Measurements from ENCODE around the gene CRAMP1.

Gene CRAMP1

DNA sequence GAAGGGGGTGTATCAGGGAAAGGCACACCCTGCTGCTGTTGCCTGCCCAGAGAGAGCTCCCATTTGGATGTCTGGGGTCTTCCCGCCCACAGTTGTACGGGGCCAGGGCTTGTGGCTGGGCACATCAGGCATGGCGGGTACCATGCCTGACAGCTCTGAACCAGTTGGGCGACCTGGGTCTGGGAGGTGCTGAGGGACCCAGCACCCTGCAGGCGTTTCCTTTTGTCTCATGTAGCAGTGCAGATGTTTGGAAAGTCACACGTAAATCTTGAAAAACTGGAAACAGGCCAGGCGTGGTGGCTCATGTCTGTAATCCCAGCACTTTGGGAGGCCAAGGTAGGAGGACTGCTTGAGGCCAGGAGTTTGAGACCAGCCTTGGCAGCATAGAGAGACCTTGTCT, 57.5 kb downstream of the CRAMP1 start:
- H3K4me3 ChIP-seq (ENCODE audit: low read depth, low read length) = no peak overlapping the region
- TF ChIP-seq, protein P1, sequence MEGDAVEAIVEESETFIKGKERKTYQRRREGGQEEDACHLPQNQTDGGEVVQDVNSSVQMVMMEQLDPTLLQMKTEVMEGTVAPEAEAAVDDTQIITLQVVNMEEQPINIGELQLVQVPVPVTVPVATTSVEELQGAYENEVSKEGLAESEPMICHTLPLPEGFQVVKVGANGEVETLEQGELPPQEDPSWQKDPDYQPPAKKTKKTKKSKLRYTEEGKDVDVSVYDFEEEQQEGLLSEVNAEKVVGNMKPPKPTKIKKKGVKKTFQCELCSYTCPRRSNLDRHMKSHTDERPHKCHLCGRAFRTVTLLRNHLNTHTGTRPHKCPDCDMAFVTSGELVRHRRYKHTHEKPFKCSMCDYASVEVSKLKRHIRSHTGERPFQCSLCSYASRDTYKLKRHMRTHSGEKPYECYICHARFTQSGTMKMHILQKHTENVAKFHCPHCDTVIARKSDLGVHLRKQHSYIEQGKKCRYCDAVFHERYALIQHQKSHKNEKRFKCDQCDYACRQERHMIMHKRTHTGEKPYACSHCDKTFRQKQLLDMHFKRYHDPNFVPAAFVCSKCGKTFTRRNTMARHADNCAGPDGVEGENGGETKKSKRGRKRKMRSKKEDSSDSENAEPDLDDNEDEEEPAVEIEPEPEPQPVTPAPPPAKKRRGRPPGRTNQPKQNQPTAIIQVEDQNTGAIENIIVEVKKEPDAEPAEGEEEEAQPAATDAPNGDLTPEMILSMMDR (IDR thresholded peaks at IDR 0.05; ENCODE audit: borderline replicate concordance, insufficient read depth, low read depth, low read length) = no peak

DNA sequence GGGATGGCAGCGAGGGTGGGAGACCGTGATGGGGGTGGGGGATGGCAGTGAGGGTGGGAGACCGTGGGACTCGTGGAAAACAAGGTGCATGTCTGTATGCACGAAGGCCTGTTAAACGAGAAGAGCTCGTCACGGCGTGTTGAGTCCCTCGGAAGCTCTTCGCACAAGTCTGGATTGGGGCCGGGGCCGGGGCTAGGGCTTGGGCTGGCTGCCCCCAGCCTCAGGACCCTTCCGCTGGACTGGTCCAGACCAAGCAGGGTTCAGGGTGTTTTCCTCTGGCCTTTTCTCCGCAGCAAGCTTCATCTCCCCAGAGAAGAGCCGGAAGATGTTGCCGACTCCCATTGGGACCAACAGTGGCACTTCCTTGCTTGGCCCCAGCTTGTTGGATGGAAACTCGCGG, 58.2 kb downstream of the CRAMP1 start:
- TF ChIP-seq, protein P1 (IDR thresholded peaks at IDR 0.05; ENCODE audit: borderline replicate concordance, insufficient read depth, low read depth, low read length) = no peak
- H3K4me3 ChIP-seq (ENCODE audit: low read depth, low read length) = no peak overlapping the region

DNA sequence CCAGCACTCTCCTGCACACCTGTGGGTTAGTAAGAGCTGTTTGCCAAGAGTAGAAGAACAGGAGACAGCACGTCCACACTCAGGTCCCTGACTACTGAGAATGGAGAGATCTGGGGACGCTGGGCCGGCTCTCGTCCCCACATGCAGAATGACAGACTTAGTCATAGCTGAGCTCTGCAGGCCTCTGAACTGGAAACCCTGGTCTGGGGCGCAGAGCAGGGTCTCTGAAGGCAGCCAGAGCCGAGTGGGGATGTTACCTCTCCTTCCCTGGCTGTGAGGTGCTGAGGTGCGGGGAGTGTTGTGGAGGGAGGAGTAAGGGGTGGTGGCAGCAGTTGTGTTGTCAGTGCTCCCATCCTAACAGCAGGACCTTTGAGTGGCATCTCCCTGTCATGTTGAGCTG, 58.7 kb downstream of the CRAMP1 start:
- TF ChIP-seq, protein P1 (IDR thresholded peaks at IDR 0.05; ENCODE audit: borderline replicate concordance, insufficient read depth, low read depth, low read length) = no peak
- H3K4me3 ChIP-seq (ENCODE audit: low read depth, low read length) = no peak overlapping the region

DNA sequence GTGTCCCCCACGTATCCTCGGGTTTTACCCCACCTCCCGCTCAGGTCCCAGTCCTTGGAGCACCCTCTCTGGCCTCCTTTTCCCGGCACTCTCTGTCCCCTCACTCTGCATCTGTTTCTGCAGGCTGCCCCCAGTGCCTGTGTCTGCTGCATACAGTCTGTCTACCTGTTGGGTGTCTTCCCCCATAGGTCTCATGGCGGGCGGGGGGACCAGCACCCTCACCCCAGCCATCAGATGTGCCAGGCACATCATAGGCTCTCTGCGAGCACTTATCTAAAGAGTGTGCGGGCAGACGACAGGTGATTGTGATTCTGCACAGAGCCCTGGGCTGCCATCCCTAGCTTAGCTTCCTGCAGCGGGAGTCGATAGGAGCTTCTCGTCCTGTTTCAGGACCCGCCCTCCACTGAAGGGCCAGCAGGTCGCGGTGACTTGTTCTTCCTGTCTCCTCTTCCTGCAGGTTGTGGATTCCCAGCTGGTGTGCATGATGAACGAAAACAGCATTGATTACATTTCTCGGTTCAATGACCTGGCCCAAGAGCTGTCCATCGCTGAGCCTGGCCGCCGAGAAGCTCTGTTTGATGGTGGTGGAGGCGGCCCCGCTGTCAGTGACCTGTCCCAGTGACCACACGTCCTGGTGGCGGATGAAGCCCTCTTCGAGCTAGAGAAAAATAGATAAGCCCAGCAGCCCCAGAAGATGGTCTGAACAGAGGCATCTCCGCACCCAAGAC, 61.4 kb downstream of the CRAMP1 start:
- TF ChIP-seq, protein P1 (IDR thresholded peaks at IDR 0.05; ENCODE audit: borderline replicate concordance, insufficient read depth, low read depth, low read length) = no peak
- H3K4me3 ChIP-seq (ENCODE audit: low read depth, low read length) = no peak overlapping the region

DNA sequence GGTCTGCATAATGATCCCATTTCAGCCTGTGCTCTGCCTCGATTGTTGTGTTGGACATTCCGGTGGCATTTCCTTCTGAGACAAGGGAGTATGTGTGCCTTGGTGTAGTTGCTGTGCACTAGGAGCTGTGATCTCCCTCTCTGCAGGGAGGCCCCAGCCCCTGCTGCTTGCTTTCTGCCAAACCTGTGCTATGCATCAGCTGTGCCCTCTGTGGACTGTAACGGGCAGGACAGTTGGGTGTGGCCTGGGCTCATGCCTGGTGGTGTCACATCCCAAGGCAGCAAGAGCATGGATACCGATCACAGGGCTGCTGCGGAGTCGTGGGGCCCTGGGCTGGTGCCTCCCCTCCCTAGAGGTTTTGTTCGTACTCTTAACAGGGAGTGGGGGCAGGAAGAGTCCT, 62.1 kb downstream of the CRAMP1 start:
- no peak overlapping the region for H3K4me3 ChIP-seq (ENCODE audit: low read depth, low read length)
- TF ChIP-seq, protein P1 (IDR thresholded peaks at IDR 0.05; ENCODE audit: borderline replicate concordance, insufficient read depth, low read depth, low read length) = no peak

DNA sequence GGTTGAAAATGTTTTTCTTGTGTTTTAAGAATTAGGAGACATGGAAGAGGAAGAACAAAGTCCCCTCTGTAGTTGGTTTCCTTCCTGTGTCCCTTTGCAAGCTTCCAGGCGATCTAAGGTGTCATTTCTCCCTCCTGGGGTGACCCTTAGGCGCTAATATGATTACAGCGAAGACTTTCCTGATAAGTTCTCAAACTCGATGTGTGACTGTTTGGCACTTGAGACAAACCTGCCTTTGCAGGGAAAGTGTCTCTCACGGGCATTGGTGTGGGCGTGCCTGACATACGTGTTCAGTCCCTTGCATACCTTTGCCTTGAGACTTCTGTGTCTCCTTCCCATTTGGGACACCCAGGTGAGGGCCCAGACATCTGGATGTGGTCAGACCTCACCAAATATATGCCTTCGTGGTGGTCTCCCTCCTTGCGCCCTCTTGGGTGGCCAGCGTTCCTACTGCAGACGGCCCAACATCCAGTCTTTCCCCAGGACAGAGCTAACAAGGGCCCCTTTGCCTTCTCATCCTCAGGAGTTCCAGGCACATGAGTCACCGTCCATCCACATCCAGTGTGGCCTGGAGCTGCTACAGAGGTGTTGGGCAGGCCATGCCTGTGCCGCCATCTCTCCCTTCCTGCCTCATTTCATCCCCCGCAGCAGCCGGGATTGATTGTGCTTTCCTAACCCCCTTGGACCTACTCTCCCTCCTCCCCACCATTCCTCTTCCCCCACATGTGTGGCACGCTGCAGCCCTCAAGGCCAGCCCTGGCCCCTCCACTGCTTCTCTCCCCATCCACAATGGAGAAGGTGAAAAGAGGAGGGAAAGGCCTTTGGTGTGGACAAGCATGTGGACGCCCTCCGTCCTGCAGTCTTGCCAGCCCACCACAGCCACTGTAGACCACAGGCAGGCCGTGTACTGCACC, 62.8 kb downstream of the CRAMP1 start:
- no peak overlapping the region for H3K4me3 ChIP-seq (ENCODE audit: low read depth, low read length)
- TF ChIP-seq, protein P1 (IDR thresholded peaks at IDR 0.05; ENCODE audit: borderline replicate concordance, insufficient read depth, low read depth, low read length) = no peak

Measured in GM12875 (cell line).